Islet precursor cell (in vitro differentiated cells): ENCODE measurements around the gene ITGB3BP.
"Not testable (repeated sequence)": the region's sequence is repeated elsewhere in the genome, so short reads cannot be mapped to it uniquely, and the experiment has no call there.

Experiments
- DNase-seq: peaks from one replicate; pipeline ENCODE4 v3.0.0-alpha.2; 2018

ITGB3BP gene, protein sequence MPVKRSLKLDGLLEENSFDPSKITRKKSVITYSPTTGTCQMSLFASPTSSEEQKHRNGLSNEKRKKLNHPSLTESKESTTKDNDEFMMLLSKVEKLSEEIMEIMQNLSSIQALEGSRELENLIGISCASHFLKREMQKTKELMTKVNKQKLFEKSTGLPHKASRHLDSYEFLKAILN

DNA sequence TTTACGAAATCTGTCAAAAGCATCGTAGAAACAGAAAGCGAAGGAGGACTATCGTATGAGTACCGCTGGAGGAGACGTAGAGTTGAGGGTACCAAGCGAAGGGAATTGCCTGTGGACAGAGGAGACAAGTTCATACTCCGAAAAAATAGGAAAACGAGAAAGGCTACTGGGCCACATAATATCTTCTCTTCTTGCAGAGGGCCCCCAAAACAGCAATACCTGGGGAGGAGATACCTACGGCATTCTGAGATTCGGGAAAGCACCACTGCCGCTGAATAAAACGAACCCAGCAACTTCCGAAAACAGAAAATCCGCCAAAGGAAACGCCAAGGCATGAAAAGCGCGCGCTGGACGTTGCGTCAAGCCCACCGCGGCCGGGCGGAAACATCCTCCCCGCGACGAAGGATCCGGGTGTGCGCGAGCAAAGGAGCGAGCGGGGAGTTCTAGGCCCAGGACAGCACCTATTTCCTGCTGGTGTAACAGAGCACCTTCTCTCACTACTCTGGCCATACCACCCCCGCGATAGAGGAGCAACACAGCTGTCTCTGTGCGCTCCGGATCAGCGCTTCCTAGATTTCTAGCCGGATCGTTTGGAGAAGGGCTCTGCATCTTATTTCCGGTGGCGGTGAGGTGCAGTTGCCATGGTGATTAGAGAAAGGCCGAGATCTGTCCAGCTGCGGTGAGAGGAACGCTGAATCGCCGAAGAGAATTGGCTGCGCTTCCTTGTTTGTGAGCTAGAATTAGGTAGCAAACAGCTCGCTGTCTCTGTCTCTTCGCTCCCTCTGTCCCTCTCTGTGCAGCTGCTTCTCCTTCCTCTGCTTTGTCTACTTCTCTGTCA is at the start of gene ITGB3BP, which contains the start of gene EFCAB7:
ITGB3BP (minus strand) TSS at position 335 of the 838 bp plus-strand sequence; CDS start at position 243, 92 bp downstream.
EFCAB7 (plus strand) TSS at position 635 of the 838 bp plus-strand sequence. CDS start 2,048 bp downstream, outside the sequence.
- peak; percentile 98 for DNase-seq

DNA sequence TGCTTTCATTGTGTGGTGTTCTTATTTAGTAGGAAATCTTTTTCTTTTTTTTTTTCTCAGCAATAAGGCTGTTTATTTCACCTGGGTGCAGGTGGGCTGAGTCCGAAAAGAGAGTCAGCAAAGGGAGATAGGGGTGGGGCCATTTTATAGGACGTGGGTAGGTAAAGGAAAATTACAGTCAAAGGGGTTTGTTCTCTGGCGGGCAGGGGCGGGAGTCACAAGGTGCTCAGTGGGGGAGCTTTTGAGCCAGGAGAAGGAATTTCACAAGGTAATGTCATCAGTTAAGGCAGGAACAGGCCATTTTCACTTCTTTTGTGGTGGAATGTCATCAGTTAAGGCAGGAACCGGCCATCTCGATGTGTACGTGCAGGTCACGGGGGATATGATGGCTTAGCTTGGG is 49.7 kb upstream of the ITGB3BP start:
- not testable (repeated sequence) for DNase-seq

DNA sequence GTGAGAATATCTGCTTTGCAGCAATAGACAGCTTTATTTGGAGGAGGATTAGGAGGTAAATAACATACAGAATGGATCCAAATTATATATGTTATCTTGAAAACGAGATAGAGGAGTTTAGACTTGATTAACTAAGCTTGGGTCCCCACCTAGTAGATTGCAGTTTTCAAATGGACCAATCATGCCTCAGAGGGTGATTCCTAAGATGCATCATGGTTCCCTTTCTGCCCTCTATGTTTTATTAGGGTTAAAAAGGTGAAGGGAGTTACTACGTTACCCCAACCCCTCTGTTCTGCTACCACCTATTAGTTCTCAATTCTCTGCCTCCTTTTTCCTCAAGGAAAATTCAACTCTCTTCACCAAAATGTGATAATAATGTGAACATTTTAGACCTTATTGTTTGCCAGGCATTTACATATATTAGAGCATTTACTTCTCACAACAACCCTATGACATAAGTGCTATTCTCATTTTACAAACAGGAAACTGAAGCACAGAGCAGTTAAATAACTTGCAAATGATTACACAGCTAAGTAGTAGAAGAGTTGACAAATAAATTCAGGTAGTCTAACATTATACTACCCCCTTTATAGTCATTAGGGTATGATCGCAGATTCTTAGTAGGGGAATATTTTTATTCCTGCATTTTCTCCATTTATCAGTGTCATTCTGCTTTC is 46.8 kb upstream of the ITGB3BP start:
- no peak for DNase-seq

DNA sequence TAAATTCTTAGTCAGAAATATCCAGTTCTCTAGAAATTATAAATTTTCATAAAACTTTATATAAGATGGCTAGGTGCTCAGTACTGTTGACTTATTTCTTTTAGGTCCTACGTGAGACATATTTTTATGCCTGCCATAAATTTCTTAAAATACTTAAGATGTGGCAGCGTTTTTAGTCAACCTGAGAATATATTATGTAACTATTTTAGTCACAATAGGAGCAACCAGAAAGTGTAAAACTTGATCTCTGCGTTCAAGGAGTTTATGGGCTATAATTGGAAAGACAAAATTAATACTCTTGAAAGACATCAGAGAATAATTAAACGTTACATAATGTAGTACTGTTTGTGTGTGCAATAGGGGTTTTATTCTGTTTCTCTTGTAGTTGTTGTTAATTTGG is 46.0 kb upstream of the ITGB3BP start:
- DNase-seq = no peak

DNA sequence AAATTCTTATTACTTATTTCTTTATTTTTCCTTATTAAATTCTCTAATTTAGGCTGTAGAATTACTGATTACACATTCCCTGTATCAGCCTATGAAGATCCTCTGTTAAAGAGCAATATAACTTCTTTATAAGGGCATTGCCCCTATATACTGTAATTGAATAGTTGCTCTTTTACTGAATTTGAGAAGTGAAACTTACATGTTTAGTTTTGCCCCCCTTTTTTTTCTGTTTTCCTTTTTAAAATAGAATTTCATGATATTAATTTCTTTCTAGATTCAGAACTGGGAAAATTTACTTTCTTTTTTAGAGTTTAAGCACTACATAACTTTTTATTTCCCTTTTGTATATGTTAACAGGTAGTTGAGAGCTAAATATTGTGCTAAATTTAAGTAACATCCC is 40.7 kb upstream of the ITGB3BP start:
- DNase-seq = no peak

DNA sequence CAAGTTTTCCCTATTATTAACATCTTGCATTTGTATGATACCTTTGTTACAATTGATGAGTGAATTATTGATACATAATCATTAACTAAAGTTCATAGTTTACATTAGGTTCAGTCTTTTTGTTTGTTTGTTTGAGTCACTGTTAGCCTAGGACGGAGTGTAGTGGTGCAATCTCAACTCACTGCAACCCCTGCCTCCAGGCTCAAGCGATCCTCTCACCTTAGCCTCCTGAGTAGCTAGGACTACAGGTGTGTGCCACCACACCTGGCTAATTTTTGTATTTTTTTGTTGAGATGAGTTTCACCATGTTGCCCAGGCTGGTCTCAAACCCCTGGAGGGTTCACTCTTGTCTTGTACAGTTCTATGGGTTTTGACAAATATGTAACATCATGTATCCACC is 36.3 kb upstream of the ITGB3BP start:
- DNase-seq = no peak

DNA sequence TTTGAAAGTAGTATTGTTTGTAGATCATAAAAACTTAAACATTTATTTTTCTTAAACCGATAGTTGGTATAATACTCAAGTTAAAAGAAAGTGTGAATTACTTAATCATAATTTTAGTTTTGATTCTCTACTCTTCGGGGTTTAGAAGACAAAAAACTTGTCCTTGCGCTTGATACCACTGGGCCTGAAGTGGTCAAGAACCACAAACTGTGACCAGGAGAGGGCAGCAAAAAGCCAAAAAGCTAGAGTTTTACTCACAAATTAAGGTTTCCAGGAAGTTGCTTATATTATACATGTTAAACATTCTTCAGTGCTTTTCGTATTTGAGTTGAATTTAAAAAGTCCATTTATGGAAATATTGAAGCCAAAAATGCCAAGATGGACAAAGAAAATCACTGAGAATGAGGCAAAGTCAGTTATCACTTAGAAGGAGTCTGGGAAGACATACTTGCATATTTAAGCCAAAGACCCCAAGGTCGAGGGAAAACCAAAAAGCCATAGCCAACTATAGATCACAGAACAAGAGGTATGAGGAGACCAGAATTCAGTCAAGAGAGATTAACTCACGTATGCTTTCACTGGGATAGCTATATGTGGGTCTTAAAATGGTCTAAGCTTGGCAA is 34.5 kb upstream of the ITGB3BP start:
- no peak for DNase-seq

DNA sequence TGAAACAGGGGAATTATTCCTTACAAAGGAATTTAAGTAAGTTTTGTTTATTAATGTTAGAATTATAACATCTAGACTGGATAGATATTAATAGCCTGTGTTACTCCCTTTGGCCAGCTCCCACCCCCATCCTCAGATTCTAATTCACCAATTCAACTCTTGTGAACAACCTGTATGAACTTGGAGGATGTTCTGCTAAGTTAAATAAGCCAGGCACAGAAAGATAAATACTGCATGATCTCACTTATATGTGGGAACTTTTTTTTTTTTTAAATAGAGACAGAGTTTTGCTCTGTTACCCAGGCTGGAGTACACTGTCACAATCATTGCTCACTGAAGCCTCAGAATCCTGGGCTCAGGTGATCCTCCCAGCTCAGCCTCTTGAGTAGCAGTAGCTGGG is 32.5 kb upstream of the ITGB3BP start:
- DNase-seq = no peak

DNA sequence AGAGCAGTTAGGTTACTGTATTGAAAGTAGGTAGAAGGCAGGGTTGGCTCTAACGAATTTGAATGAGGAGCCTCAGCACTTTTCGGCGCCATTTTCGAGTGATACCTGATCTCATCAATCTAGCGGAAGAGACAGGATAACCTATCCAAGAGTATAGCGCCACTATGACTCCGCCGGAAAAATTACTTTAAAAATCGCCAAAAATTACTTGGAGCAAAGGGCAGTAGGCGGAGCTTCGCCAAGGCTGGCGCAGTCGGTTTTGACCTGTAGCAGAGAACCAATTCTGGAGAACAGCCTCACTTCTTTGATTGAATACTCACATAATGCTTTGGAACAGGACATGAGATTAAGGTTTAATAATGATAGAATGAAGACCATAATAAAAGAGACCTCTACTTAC is 25.9 kb upstream of the ITGB3BP start:
- DNase-seq = no peak

DNA sequence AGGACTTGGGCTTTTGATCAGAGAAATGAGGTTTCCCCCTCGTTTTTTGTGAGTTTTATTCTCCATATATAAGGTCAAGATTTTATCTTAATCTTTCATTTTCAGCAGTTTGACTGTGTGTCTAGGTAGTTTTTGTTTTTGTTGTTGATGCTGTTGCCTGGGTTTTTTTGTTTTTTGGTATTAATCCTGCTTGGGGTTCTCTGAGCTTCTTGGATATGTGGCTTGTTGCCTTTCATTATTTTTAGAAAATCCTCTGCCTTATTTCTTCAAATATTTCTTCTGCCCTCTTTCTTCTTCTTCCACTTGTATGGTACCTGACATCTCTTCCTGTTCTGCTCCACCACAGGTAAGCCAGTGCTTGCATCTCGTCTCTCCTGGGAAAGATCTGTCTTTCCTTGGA is 25.3 kb upstream of the ITGB3BP start:
- no peak for DNase-seq

DNA sequence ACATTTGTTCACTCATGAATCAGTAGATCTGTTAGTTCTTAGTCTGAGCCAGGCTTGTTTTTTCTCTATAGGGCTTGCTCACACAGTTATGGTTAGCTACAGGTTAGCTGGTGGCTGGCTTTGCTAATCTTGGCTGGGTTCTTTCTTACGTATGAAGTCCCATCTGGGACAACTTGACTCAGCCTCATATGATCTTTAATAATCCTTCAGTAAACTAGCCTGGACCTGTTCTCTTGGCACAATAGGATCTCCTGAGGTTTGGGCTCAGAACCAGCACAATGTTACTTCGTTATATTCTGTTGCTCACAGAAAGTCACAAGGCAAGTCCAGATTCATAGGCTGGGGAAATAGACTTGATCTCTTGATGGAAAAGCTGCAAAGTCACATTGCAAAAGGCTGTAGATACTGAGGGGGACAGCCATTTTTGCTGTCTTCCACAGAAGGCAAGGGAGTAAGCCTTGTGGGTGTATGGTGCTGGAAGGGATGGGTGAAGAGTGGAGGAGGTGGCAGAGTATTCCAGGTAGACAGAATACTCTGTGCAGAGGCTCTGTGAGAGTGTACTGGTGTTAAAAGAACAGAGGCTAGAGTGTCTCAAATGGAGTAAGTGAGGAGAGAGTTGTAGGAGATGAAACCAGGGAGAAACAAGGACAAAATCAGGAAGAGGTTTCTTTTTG is 24.7 kb upstream of the ITGB3BP start:
- DNase-seq = no peak

DNA sequence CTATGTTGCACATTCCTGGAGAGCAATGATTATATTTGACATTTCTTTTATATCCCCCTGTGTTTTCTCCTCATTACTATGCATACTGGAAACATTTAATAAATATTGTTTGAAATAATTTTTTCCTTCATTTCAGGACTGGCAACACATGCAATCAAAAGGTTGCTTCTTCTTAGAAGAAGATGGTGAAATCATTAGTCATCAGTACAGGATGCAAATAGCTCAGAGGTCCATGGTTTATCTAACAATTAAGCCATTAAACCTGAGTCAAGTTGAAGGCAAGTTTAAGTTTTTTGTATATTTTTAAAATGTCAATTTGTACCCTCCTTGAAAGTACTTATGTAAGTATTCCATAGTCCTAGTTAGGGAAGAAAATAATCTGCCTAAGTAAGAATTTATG is 22.8 kb upstream of the ITGB3BP start:
- DNase-seq = no peak

DNA sequence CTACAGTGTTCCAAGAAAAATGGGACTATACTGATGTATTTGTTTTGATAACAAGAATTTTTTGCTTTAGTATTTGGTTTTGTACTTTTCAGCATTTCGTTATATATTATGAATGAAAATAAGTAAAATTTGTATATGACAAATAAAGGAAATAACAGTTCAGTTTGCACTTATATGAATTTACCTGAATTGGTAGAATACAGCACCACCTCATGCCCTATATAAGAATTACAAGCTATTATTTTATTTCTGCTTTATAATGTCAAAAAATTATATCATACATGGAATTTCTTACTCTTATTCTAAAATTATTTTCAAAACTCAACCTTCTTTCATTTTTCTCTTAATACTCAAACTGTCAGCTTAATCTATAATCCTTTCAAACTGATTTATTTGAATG is 14.9 kb upstream of the ITGB3BP start:
- no peak for DNase-seq

DNA sequence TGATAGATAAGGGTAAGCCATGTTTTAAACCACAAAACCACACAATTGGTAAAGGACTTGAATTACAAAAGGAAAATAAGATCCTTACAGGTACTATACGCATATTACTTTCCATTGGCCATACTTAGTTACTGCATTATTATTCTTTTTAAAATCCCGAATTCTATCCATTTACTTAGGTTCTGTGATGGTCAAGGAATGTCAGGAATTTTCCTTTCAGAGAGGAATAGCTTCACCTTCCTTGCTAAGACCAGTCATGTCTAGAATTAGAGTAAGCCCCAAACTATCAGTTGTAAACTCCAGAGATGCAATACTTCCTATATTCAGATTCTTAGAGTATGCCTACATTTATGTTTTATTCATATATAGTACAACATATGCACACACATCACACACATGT is 14.0 kb upstream of the ITGB3BP start:
- DNase-seq = no peak

DNA sequence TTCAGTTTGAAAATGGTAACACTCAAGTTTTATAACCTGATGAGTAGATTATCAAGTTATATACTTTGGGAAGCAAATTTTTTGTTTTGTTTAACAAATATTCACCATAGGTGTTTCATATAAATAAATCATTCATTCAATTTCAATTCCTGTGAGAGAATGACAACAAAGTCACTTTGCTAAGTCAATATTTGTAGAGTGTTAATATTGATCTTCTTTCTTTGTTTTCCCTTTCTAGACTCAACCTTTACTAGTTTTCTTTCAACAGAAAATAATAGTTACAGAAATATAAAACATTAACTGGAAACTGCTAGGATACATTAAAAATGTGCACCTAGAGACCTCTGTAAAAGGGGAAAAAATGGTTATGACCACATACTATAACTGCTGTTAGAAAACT is 11.4 kb upstream of the ITGB3BP start:
- DNase-seq = no peak

DNA sequence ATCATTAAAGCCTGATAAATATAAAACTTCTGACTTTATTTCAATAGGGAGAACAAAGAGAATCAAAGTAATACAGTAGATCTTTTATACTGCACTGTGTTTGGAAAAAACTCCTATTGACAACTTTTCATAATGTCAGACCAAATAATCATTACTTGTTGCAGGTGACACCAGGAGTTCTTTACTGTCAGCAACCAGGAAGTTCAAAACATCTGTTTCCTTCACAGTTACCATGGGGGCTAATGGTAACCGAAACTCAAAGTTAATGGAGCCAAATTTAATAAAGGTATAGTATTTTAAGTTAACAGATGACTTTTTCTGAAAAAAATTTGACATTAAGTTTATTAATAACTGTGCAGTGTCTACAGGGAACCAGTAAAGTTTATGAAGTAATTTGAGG is 10.9 kb upstream of the ITGB3BP start:
- DNase-seq = no peak

DNA sequence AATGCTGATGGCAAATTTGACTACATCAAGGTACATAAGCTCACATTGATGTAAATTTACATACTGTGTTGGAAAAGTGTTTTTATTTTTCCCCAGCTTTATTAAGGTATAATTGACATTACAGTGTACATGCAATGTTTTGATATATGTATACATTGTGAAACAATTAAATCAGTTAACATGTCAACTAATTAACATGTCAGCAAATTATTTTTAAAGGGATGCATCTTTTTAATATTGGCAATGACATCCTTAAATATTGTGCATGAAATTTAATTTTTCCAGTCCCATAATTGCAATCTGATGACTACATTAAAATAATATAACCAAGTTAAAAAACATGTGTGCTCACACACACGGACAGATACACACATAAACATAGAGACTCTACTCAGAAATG is 9.7 kb upstream of the ITGB3BP start:
- DNase-seq = no peak

DNA sequence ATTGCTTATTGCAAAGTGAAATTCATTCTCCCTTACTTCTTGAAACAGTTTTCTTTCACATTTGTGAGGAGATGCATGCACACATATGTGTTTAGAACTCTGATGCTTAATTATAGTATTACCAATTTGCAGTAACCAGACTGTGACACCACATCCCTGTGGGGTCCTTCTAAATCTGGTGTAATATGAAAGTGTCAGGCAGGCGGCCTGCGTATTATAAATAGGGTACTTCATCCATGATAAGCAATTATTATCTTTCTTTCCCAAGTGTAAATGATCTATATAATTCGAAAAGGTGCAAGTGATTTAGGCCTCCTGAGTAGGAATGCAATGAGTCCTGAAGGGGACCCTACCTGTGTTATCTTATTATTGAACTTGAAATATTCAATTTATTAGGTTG is 1.2 kb upstream of the ITGB3BP start:
- DNase-seq = no peak

DNA sequence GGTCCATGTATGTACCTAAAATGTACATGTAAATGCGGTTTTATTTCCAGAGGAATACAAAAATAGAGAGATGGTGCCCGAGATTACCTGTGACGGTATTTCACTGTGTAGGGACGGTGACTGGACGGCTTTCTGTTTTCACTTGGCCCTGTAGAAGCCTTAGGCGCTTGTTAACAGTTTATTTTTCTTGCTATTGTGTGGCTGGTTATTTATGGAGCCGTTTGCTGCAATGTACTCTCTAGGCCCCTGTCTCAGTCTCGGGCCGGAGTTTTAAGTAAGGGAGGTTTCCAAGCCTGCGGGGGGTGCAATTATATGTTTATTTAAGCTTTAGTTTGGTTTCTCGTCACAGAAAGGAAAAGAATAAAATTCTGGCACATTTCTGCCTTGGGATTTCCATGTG is 713 bp upstream of the ITGB3BP start:
- no peak for DNase-seq

DNA sequence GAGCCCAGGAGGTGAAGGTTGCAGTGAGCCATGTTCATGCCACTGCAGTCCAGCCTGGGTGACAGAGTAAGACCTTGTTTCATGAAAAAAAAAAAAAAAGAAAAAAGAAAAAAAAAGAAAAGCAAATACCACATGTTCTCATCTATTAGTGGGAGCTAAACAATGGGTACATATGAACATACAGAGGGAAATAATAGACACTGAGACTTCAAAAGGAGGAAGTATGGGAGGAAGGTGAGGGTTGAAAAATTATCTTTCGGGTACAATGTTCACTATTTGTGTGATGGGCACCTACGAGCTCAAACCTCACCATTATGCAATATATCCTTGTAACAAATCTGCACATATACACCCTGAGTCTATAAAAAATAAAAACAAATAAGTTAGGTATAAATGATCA is 6.4 kb downstream of the ITGB3BP start:
- DNase-seq = no peak

DNA sequence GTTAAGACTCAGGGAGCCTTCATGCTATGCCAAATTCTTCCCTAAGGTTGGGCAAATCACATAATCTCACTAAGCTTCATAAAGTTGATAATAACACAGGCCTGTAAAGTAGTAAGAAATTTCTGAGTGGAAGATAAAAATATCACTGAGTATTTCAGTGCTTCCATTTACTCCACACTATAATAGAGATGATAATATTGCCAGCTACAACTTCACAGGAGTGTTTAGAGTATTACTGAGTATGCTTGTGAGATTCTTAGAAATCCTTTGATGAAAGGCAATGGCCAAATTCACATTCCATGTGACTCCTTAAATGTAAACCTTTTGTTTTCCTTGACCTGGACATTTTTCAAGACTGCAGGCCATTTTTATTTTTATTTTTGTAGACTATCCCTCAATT is 10.4 kb downstream of the ITGB3BP start:
- DNase-seq = no peak

DNA sequence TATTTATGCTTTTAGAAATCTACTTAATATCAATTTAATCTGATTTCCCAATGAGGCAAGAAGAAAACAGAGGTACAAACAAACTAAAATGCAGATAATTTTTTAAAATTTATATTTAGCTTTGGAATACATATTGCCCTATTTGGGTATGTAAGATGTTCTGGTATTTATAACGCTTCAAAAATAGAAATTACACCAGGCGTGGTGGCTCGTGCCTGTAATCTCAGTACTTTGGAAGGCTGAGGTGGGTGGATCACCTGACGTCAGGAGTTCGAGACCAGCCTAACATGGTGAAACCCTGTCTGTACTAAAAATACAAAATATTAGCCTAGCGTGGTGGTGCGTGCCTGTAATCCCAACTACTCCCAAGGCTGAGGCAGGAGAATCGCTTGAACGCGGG is 13.3 kb downstream of the ITGB3BP start:
- no peak for DNase-seq

DNA sequence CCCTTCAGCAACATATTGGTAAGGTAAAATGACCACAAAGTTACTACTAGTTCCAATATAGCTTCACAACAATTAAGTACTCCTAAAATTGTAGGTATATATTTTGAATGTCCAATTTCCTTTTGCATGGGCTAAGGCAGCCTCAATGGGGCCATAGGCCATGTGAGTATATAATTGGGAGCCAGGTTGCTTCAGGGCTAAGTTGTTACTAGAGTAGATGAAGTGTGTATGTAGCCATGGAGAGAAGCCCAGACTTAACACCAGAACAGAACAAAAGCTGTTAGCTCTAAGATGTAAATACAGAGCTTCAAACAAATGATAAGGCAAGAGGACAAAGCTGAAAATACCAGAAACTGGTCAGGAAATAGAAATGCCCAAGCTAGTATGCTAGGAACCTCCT is 16.2 kb downstream of the ITGB3BP start:
- DNase-seq = no peak
